GM21360 (cell line): ENCODE data around the gene RPRD1A.
"Not testable (repeated sequence)": the region's sequence is repeated elsewhere in the genome, so short reads cannot be mapped to it uniquely, and the experiment has no call there.

Experiments used
- ATAC-seq: cut with Tn5 transposase; IDR thresholded peaks from one replicate; pipeline ENCODE4 v1.9.1; 2021; ENCODE audit warnings: mild to moderate bottlenecking, moderate library complexity; ENCODE audit not compliant: unreplicated experiment

RPRD1A gene, protein sequence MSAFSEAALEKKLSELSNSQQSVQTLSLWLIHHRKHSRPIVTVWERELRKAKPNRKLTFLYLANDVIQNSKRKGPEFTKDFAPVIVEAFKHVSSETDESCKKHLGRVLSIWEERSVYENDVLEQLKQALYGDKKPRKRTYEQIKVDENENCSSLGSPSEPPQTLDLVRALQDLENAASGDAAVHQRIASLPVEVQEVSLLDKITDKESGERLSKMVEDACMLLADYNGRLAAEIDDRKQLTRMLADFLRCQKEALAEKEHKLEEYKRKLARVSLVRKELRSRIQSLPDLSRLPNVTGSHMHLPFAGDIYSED

GRCh38 chr18:36067055-36067957, at the start of gene RPRD1A:
TSS of gene RPRD1A (minus strand) at chr18:36067559. CDS start at chr18:36067404, 155 bp downstream.
- ATAC-seq, result peak; percentile 96

DNA sequence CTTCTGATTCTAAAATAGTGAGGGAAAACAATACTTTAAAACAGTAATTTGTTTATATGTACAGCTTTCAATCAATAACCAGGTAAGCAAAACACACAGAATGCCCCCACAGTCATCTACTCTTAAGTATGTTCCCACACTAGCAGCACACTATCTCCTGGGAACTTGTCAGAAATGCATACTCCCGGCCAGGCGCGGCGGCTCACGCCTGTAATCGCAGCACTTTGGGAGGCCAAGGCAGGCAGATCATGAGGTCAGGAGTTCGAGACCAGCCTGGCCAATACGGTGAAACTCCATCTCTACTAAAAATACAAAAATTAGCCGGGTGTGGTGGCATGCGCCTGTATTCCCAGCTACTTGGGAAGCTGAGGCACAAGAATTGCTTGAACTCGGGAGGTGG, 49.4 kb upstream of the RPRD1A start:
- ATAC-seq, result not testable (repeated sequence)

- ATAC-seq, result no peak
Observed at GRCh38 chr18:36114738-36115137, 47.4 kb upstream of the RPRD1A start.

GRCh38 chr18:36114251-36114650, 46.9 kb upstream of the RPRD1A start:
- ATAC-seq, result no peak

DNA sequence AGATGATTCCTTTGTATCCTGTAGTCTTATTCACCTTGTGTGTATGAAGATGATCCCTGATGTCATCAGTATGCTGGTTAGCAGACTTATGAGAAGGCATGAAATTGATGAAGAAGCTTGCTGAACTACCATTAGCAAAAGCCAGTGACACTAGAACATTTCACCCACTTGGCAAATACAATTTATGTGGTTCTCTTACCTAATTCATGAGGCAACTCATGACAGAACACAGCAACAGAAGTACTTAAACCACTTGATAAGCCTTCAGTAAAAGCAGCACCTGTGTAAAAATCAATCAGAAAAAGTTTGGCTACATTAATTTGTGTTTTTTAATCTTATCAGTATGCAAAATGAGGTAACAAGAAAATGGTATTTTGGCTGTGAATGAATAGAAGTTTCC, 44.9 kb upstream of the RPRD1A start:
- ATAC-seq, result no peak

- ATAC-seq, result no peak
Observed at GRCh38 chr18:36109737-36110136, 42.4 kb upstream of the RPRD1A start.

GRCh38 chr18:36108601-36109000, 41.2 kb upstream of the RPRD1A start:
- ATAC-seq, result no peak

DNA sequence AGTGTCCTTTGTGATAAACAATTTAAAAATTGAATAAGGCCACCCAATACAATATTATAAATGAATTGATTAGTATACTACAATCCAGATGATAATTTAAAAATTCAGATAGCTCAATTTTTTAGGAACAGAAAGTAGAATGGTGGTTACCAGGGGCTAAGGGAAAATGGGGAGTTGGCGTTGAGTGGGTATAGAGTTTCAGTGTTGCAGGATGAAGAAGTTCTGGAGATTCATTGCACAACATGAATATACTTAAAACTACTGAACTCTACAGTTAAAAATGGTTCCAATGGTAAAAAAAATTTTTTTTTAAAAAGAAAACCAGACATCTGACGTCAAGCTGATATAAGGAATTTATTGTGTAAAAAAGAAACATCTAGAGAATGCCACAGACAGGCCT, 40.8 kb upstream of the RPRD1A start:
- no peak for ATAC-seq

- ATAC-seq, result no peak
Observed at GRCh38 chr18:36107477-36107876, 40.1 kb upstream of the RPRD1A start.

GRCh38 chr18:36104749-36105148, 37.4 kb upstream of the RPRD1A start:
- ATAC-seq, result no peak

DNA sequence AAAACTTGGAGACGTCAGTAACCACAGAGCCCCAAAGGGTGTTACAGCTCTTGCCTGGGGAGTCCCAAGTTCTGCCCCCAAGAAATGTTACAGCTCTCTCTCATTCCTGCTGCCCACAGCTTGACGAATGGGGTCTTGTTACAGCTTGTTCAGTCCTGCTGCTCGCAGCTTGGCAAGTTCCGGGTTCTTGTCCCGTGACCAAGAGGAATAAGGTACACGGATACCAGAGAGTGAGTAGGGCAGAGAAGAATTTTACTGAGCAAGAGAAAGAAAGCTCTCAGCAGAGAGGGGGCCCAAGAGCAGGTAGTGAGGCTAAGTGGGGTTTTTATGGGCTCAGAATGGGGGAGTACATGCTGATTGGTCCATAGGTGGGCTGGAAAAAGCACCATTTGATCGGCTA, 34.6 kb upstream of the RPRD1A start:
- no peak for ATAC-seq

DNA sequence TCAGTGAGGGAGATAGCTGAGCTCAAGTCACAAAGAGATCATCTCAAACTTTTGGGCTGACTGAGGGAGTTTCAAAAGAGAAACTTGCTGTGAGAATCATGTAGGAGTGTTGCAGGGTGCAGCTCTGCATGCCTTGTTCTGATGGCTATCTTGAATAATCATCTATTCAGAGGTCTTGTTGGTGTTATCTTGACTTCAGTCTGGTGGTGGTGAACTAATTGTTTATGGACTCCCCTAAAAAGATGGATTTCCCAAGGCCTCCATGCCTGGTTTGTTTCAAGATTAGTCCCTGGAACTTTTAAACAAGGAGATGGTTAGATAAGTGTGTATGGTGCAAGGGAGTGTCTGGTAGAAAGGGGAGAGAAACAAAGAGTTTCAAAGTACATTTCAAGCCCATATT, 32.0 kb upstream of the RPRD1A start:
- ATAC-seq, result no peak

GRCh38 chr18:36096955-36097354, 29.6 kb upstream of the RPRD1A start:
- no peak for ATAC-seq

DNA sequence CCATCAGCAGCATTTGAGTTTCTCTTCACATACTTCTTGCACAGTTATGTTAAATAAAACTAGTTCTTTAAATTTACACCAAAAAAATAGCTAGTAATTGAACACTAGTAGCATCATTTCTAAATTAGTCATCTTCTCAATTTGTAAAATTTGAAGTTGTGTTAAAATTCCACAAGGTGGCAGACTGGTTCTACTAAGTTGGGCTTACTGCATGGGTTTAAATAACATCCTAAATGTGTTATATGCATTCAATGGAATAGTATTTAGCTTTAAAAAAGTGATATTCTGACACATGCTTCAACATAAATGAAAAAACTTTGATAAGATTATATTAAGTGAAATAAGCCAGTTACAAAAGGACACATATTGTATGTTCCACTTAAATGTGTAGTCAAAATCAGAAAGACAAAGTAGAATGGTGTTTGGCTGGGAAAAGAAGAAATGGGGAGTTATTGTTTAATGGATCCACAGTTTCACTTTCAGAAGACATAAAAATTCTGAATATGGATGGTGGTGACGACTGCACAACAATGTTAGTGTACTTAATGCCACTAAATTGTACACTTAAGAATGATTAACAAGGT, 28.7 kb upstream of the RPRD1A start:
- ATAC-seq, result no peak

GRCh38 chr18:36094431-36094830, 27.1 kb upstream of the RPRD1A start:
- ATAC-seq, result no peak

- not testable (repeated sequence) for ATAC-seq
Observed at GRCh38 chr18:36092116-36092515, 24.8 kb upstream of the RPRD1A start.

GRCh38 chr18:36089001-36089400, 21.6 kb upstream of the RPRD1A start:
- no peak for ATAC-seq

DNA sequence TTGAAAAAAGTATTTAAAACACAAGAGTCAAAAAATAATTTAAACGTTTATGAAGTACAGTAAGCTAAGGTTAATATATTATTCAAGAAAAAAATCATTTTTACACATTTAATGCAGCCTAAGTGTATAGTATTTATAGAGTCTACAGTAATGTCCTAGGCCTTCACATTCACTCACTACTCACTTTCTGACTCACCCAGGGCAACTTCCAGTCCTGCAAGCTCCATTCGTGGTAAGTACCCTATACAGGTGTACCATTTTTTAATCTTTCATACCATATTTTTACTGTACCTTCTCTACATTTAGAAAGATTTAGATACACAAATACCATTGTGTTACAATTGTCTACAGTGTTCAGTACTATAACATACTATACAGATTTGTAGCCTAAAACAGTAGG, 20.9 kb upstream of the RPRD1A start:
- no peak for ATAC-seq

- ATAC-seq, result no peak
Observed at GRCh38 chr18:36086186-36086585, 18.8 kb upstream of the RPRD1A start.

DNA sequence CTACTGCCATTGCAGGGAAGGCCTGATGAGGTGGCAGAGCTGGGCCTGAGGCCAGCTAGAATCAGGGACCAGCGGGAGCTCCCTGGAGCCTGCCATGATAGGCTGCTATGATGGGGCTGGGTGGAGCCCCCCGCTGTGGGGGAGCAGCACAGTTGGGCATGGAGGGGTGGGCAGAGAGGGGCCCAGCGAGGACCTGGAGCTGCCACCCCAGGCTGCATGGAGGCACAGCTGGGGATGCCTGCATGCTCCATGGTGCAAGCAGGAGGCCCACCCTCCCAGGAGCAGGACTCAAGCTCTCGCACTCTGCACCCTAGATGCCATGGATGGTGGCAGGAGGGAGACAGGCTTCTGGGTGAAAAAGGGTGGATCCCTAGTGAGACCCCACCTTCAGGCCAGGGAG, 17.8 kb upstream of the RPRD1A start:
- no peak for ATAC-seq

GRCh38 chr18:36083729-36084128, 16.4 kb upstream of the RPRD1A start:
- ATAC-seq, result no peak

- ATAC-seq, result not testable (repeated sequence)
Observed at GRCh38 chr18:36081118-36081517, 13.8 kb upstream of the RPRD1A start.
